PC-3 (cell line): ENCODE data around the gene GNAT3. TPM values are rescaled to one million over a fixed set of nuclear protein-coding genes. Genes with fewer than 3 reads are reported as not detected.

ENCODE experiments used
- ATAC-seq: fragments of 200-7000 bp; cut with Tn5 transposase; 2 replicates; pipeline ENCODE4 v1.9.1; 2020; ENCODE audit warnings: mild to moderate bottlenecking, moderate library complexity
- BruUV-seq: library from RNA; stranded (reverse); fragments of 400-500 nt; replicated peaks from 2 replicates; lab custom pipeline; 2021; lab: Mats Ljungman, UMichigan
- CTCF ChIA-PET: fragments of 300-600 bp; sonication (Branson Sonifier 250); formaldehyde crosslinking; loops from one replicate; lab custom pipeline; 2022; ENCODE audit warnings: antibody characterized with exemption; lab: Charles Lee
- POLR2A ChIA-PET: fragments of 300-600 bp; sonication (Branson Sonifier 250); formaldehyde crosslinking; loops from one replicate; lab custom pipeline; 2022; ENCODE audit warnings: antibody characterized with exemption; ENCODE audit not compliant: unreplicated experiment; lab: Charles Lee
- DNase-seq: peaks from one replicate; pipeline ENCODE4 v3.0.0-alpha.2; 2015
- H2AFZ ChIP-seq: fragments of 300-600 bp; sonication (generic); 2 replicates; pipeline ENCODE4 v1.6.0; 2016; ENCODE audit warnings: antibody characterized with exemption, low read length
- H3F3A ChIP-seq: fragments of 300-600 bp; sonication (generic); one replicate; pipeline ENCODE4 v1.6.0; 2017; ENCODE audit warnings: antibody characterized with exemption, low read length, control low read depth, mild to moderate bottlenecking; ENCODE audit not compliant: unreplicated experiment
- H3K27ac ChIP-seq: fragments of 300-600 bp; sonication (generic); 2 replicates; pipeline ENCODE4 v1.5.1; 2016; ENCODE audit warnings: mild to moderate bottlenecking, low read length
- H3K27me3 ChIP-seq: fragments of 300-600 bp; sonication (generic); 2 replicates; pipeline ENCODE4 v1.6.1; 2016; ENCODE audit warnings: low read length, mixed read lengths
- H3K36me3 ChIP-seq: fragments of 300-600 bp; sonication (generic); 2 replicates; pipeline ENCODE4 v1.6.1; 2016; ENCODE audit warnings: low read depth, mixed run types, low read length, mixed read lengths
- H3K4me1 ChIP-seq: fragments of 300-600 bp; sonication (generic); 2 replicates; pipeline ENCODE4 v1.5.1; 2016; ENCODE audit warnings: low read length; ENCODE audit not compliant: insufficient read depth
- H3K4me2 ChIP-seq: fragments of 300-600 bp; sonication (generic); 2 replicates; pipeline ENCODE4 v1.6.0; 2016; ENCODE audit warnings: low read length
- H3K4me3 ChIP-seq: fragments of 300-600 bp; sonication (generic); 2 replicates; pipeline ENCODE4 v1.5.1; 2016; ENCODE audit warnings: mild to moderate bottlenecking, low read length, mixed read lengths
- H3K79me2 ChIP-seq: fragments of 300-600 bp; sonication (generic); 2 replicates; pipeline ENCODE4 v1.6.1; 2017; ENCODE audit warnings: low read length, mixed read lengths
- H3K9ac ChIP-seq: fragments of 300-600 bp; sonication (generic); 2 replicates; pipeline ENCODE4 v1.6.0; 2016; ENCODE audit warnings: mild to moderate bottlenecking, low read length
- H3K9me2 ChIP-seq: fragments of 300-600 bp; sonication (generic); replicated peaks from 2 replicates; pipeline ENCODE4 v1.6.1; 2016; ENCODE audit warnings: mixed run types, low read length, mixed read lengths
- H3K9me3 ChIP-seq: fragments of 300-600 bp; sonication (generic); 2 replicates; pipeline ENCODE4 v1.6.1; 2016; ENCODE audit warnings: low read length, mixed read lengths
- H4K20me1 ChIP-seq: fragments of 300-600 bp; sonication (generic); 2 replicates; pipeline ENCODE4 v1.6.1; 2016; ENCODE audit warnings: low read length, mixed read lengths
- CTCF ChIP-seq: fragments of 300-600 bp; sonication (generic); conservative IDR thresholded peaks from 2 replicates; pipeline ENCODE4 v1.5.1; 2017; ENCODE audit warnings: antibody characterized with exemption, low read depth, mild to moderate bottlenecking, low read length
- EZH2 ChIP-seq: fragments of 300-600 bp; sonication (generic); IDR thresholded peaks from one replicate; pipeline ENCODE4 v1.6.1; 2017; ENCODE audit warnings: antibody characterized with exemption, mild to moderate bottlenecking, low read length; ENCODE audit not compliant: unreplicated experiment
- EZH2phosphoT487 ChIP-seq: fragments of 300-600 bp; sonication (generic); IDR thresholded peaks from 2 replicates; pipeline ENCODE4 v1.6.1; 2018; ENCODE audit warnings: mild to moderate bottlenecking, antibody characterized with exemption, low read length, borderline replicate concordance
- intact Hi-C: fragments of 100-400 bp; cut with micrococcal nuclease; formaldehyde crosslinking; loops from 2 replicates; pipeline ENCODE4 v1.9.0; 2023
- total RNA-seq: library from RNA; depleted of rRNA; stranded (reverse); fragments of >200 nt; gene quantifications from 2 replicates; pipeline ENCODE4 v1.2.3, GENCODE V29; 2014

Gene GNAT3
- total RNA-seq, 1 experiment from 2014 or later: not detected

- TF ChIP-seq EZH2: no peak
- no peak for TF ChIP-seq CTCF
- TF ChIP-seq EZH2phosphoT487: no peak
- H3K9me3 ChIP-seq: no peaks in the 10 kb centered on the region
- no peak overlapping the region for H3K27ac ChIP-seq
- H2AFZ ChIP-seq: peak overlapping the region; percentile 36; the same call in 1 of the 2 replicates
- ChIA-PET POLR2A (no interaction called here), CTCF (no interaction called here)
- H3K36me3 ChIP-seq: no peaks in the 10 kb centered on the region
- no peak overlapping the region for H3K4me3 ChIP-seq
- H3K4me1 ChIP-seq: peaks cover 10% of the 10 kb centered on the region
- BruUV-seq: no TSS peak
- no peak overlapping the region for H3K9ac ChIP-seq
- no peak overlapping the region for H3K4me2 ChIP-seq
- H3K27me3 ChIP-seq: no peaks in the 10 kb centered on the region
- H3K79me2 ChIP-seq: no peaks in the 10 kb centered on the region
- intact Hi-C loops: no loop called here
- H3F3A ChIP-seq: no peaks in the 10 kb centered on the region
- DNase-seq: peak; percentile 45
- H3K9me2 ChIP-seq: no peaks in the 10 kb centered on the region
- peak; percentile 60 for ATAC-seq
- no peaks in the 10 kb centered on the region for H4K20me1 ChIP-seq
These were observed 61.1 kb downstream of the GNAT3 start for GRCh38 chr7:80450621-80451308.

- Histone ChIP-seq H2AFZ (no peak overlapping the region), H3K79me2 (no peaks in the 10 kb centered on the region), H3K27ac (no peak overlapping the region), H3F3A (no peaks in the 10 kb centered on the region), H3K9me2 (no peaks in the 10 kb centered on the region), H3K27me3 (no peaks in the 10 kb centered on the region), H3K4me1 (peaks cover 10% of the 10 kb centered on the region), H3K4me3 (no peak overlapping the region), H4K20me1 (no peaks in the 10 kb centered on the region), H3K36me3 (no peaks in the 10 kb centered on the region), H3K9ac (no peak overlapping the region), H3K9me3 (no peaks in the 10 kb centered on the region), H3K4me2 (no peak overlapping the region)
- intact Hi-C loops: no loop called here
- DNase-seq (no peak), ATAC-seq (no peak)
- TF ChIP-seq CTCF: no peak
- TF ChIP-seq EZH2phosphoT487: no peak
- TF ChIP-seq EZH2: no peak
- POLR2A ChIA-PET: no interaction called here
- BruUV-seq: no TSS peak
- CTCF ChIA-PET: no interaction called here
These were observed 62.0 kb downstream of the GNAT3 start for GRCh38 chr7:80449836-80450235.

GRCh38 chr7:80445351-80445750, 66.5 kb downstream of the GNAT3 start:
- no peaks in the 10 kb centered on the region for H3K79me2 ChIP-seq
- peaks cover 10% of the 10 kb centered on the region for H3K4me1 ChIP-seq
- TF ChIP-seq EZH2phosphoT487: no peak
- H3K9ac ChIP-seq: no peak overlapping the region
- no peak overlapping the region for H3K4me2 ChIP-seq
- H4K20me1 ChIP-seq: no peaks in the 10 kb centered on the region
- no peaks in the 10 kb centered on the region for H3K9me2 ChIP-seq
- BruUV-seq: no TSS peak
- DNase-seq: no peak
- no peaks in the 10 kb centered on the region for H3F3A ChIP-seq
- H2AFZ ChIP-seq: no peak overlapping the region
- no peaks in the 10 kb centered on the region for H3K36me3 ChIP-seq
- no peak overlapping the region for H3K27ac ChIP-seq
- no peaks in the 10 kb centered on the region for H3K27me3 ChIP-seq
- CTCF ChIA-PET: no interaction called here
- no peak for ATAC-seq
- no peaks in the 10 kb centered on the region for H3K9me3 ChIP-seq
- POLR2A ChIA-PET: no interaction called here
- intact Hi-C loops: no loop called here
- H3K4me3 ChIP-seq: no peak overlapping the region
